GM15510 (cell line): Measurements from ENCODE around the gene LIPH.

Experiments
- POLR2A ChIP-seq: IDR thresholded peaks from 3 replicates; pipeline ENCODE4 v1.6.1; 2011; ENCODE audit warnings: borderline replicate concordance; ENCODE audit not compliant: insufficient read length; ENCODE audit errors: extremely low read depth

LIPH gene

DNA sequence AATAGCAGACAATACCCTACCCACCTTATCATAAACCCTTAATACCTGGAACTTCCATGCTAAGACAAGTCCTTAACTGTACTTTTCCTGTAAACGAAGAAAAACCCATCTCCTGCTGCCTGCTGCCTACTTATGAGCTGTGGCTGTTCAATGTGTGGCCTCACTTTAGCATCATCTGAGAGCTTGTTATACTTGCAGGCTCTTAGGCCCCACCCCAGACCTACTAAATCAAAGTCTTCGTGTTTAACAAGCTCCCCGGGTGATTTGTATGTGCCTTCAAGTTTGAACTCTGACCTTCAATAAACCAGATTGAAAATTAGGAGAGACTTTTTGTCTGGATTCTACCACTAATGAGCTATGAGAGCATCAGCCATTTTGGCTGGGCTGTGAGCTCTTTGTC lies 82.8 kb downstream of the LIPH start:
- no peak for TF ChIP-seq POLR2A

DNA sequence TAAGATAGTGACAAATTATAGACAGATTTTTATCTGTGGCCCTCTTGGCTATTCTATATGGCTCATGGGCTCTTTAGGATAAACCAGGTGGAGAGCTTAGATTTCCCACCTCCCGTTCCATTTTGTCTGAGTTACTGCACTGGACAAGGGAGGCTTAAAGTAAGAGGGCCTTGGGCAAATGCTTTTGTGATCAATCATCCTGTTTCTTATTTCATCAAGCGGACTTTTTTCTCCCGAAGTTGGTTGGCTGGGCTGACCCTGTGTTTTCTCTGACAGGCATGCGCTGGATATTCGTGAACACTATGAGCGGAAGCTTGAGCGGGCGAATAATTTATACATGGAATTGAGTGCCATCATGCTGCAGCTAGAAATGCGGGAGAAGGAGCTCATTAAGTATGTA lies 86.9 kb downstream of the LIPH start:
- TF ChIP-seq POLR2A: no peak

DNA sequence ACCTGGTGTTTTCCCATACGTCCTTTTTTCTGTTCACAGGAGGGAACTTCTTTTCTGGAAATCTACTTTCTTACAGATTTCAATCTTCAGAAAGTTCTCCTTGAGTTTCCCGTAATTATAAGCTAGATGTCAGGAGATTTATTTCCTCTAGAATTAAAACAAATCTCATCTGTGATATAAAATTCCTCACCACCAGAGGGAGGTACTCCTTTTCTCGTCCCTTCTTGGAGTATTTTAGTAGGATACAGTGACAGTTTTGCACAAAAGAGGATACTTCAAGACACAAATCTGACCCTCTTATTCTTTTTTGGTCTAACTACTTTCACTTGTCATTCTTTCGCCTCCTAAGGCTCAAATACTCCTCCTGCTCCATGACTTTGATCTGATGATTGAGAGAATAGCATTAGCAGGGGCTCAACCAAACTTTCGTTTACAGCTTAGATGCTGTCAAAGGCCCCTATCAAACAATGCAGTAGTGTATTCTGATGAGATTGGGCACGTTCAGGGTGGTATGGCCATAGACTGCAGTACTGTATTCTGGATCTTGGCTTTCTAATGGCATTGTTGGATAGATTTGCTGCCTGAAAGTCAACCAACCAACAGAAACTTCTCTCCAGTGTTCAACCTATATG lies 91.6 kb downstream of the LIPH start:
- TF ChIP-seq POLR2A: no peak

DNA sequence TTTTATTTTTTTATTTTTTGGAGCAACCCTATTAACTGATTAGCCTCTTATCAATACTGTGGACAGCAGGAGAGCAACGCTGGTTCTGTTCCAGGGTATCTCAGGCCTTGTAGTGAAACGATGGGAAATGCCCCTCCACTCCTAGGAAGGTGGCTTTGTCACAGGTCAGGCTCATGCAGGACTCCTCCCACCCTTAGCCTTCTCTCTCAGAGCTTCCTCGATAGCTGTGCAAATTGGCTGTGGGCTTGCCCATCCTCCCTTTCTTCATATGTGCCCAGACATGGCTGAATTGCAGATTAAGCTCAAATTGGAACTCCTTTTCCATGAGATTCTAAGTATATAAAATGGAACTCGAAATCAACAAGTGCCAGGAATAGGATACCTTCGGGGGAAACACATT lies 92.1 kb downstream of the LIPH start:
- no peak for TF ChIP-seq POLR2A

DNA sequence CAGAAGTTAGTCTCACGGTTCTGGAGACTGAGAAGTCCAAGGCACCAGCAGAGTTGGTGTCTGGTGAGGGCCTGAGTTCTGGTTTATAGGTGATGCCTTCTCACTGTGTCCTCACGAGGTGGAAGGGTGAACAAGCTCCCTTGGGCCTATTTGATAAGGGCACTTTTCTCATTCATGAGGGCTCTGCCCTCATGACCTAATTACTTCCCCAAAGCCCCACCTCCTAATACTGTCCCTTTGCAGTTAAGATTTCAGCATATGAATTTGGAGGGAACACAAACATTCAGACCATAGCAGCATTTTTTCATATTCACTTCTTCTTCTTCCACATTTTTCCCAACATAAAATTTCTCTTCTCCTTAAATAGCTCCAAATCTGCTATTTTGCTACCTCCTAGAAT lies 95.0 kb downstream of the LIPH start:
- TF ChIP-seq POLR2A: no peak
